Loucy (cell line): ENCODE data around the gene HELB.

ENCODE experiments used
- H2AFZ ChIP-seq: fragments of 200-600 bp; sonication (generic); 2 replicates; pipeline ENCODE4 v1.6.0; 2016; ENCODE audit warnings: antibody characterized with exemption, mild to moderate bottlenecking, low read length, moderate library complexity
- H3F3A ChIP-seq: fragments of 200-600 bp; 2 replicates; pipeline ENCODE4 v1.6.0; 2016; ENCODE audit warnings: antibody characterized with exemption, low read depth, mild to moderate bottlenecking
- H3K27me3 ChIP-seq: fragments of 200-600 bp; sonication (generic); 2 replicates; pipeline ENCODE4 v1.6.1; 2014; ENCODE audit warnings: low read length, mild to moderate bottlenecking; ENCODE audit not compliant: insufficient read depth, poor library complexity, severe bottlenecking
- H3K36me3 ChIP-seq: fragments of 200-600 bp; sonication (generic); 2 replicates; pipeline ENCODE4 v1.6.1; 2016; ENCODE audit warnings: low read length; ENCODE audit not compliant: insufficient read depth
- H3K4me1 ChIP-seq: fragments of 200-600 bp; sonication (generic); 2 replicates; pipeline ENCODE4 v1.5.1; 2014; ENCODE audit warnings: low read length, mild to moderate bottlenecking; ENCODE audit not compliant: insufficient read depth, poor library complexity, severe bottlenecking
- H3K4me2 ChIP-seq: fragments of 200-600 bp; sonication (generic); 2 replicates; pipeline ENCODE4 v1.6.0; 2014; ENCODE audit warnings: antibody characterized with exemption, low read length, low read depth, mild to moderate bottlenecking; ENCODE audit not compliant: poor library complexity, severe bottlenecking
- H3K4me3 ChIP-seq: fragments of 200-600 bp; sonication (generic); 2 replicates; pipeline ENCODE4 v1.5.1; 2014; ENCODE audit warnings: low read length, mild to moderate bottlenecking, mixed read lengths; ENCODE audit not compliant: poor library complexity, severe bottlenecking
- H3K79me2 ChIP-seq: fragments of 200-600 bp; sonication (generic); 2 replicates; pipeline ENCODE4 v1.6.1; 2014; ENCODE audit warnings: low read length; ENCODE audit not compliant: insufficient read depth
- H3K9ac ChIP-seq: fragments of 200-600 bp; sonication (generic); 2 replicates; pipeline ENCODE4 v1.6.0; 2014; ENCODE audit warnings: mild to moderate bottlenecking, low read depth, low read length, moderate library complexity; ENCODE audit not compliant: poor library complexity, severe bottlenecking
- H3K9me2 ChIP-seq: fragments of 200-600 bp; sonication (generic); replicated peaks from 2 replicates; pipeline ENCODE4 v1.6.1; 2016; ENCODE audit warnings: low read depth, low read length, mixed read lengths
- H3K9me3 ChIP-seq: fragments of 200-600 bp; sonication (generic); 2 replicates; pipeline ENCODE4 v1.6.1; 2014; ENCODE audit warnings: mild to moderate bottlenecking, antibody characterized with exemption, low read length, low read depth; ENCODE audit not compliant: insufficient read depth
- H4K20me1 ChIP-seq: fragments of 200-600 bp; sonication (generic); 2 replicates; pipeline ENCODE4 v1.6.0; 2014; ENCODE audit warnings: antibody characterized with exemption, low read length, mild to moderate bottlenecking; ENCODE audit not compliant: insufficient read depth, poor library complexity, severe bottlenecking
- EZH2phosphoT487 ChIP-seq: fragments of 200-600 bp; IDR thresholded peaks from 2 replicates; pipeline ENCODE4 v1.6.1; 2018; ENCODE audit warnings: antibody characterized with exemption, mild to moderate bottlenecking, moderate library complexity, borderline replicate concordance
- TF ChIP-seq, protein P1 (sequence below): fragments of 200-600 bp; sonication (generic); conservative IDR thresholded peaks from 2 replicates; pipeline ENCODE4 v1.5.1; 2014; ENCODE audit warnings: mild to moderate bottlenecking, antibody characterized with exemption, low read length

The HELB gene

DNA sequence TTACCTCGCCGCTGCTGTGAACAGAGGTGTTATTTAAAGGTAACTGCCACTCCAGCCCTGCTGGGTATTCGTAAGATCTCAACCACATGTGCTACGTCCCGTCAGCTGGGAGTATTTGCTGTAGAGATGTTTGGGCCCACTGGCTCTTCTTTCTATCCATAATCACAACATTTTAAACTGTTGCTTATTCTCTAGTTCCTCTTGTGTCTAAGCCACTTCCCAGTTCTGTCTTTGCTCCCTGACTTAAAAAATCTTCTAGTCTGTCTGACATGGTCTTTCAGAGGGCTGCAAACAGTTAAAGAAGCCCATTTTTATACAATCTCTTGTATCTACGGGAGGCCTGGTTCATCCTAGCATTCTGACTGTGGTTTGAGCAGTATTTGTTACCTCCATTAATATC, 33.2 kb upstream of the HELB start:
- H3K36me3 ChIP-seq, result no peaks in the 10 kb centered on the region
- H3K79me2 ChIP-seq, result no peaks in the 10 kb centered on the region
- TF ChIP-seq EZH2phosphoT487, result no peak
- TF ChIP-seq, protein P1, sequence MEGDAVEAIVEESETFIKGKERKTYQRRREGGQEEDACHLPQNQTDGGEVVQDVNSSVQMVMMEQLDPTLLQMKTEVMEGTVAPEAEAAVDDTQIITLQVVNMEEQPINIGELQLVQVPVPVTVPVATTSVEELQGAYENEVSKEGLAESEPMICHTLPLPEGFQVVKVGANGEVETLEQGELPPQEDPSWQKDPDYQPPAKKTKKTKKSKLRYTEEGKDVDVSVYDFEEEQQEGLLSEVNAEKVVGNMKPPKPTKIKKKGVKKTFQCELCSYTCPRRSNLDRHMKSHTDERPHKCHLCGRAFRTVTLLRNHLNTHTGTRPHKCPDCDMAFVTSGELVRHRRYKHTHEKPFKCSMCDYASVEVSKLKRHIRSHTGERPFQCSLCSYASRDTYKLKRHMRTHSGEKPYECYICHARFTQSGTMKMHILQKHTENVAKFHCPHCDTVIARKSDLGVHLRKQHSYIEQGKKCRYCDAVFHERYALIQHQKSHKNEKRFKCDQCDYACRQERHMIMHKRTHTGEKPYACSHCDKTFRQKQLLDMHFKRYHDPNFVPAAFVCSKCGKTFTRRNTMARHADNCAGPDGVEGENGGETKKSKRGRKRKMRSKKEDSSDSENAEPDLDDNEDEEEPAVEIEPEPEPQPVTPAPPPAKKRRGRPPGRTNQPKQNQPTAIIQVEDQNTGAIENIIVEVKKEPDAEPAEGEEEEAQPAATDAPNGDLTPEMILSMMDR, result no peak
- peak overlapping the region; percentile 84 for H2AFZ ChIP-seq
- H3K9me3 ChIP-seq, result no peaks in the 10 kb centered on the region
- H3K4me1 ChIP-seq, result peaks cover 8% of the 10 kb centered on the region
- H3F3A ChIP-seq, result no peaks in the 10 kb centered on the region
- no peaks in the 10 kb centered on the region for H4K20me1 ChIP-seq
- no peak overlapping the region for H3K4me3 ChIP-seq
- H3K9ac ChIP-seq, result no peak overlapping the region
- no peak overlapping the region for H3K4me2 ChIP-seq
- H3K9me2 ChIP-seq, result no peaks in the 10 kb centered on the region
- no peaks in the 10 kb centered on the region for H3K27me3 ChIP-seq

DNA sequence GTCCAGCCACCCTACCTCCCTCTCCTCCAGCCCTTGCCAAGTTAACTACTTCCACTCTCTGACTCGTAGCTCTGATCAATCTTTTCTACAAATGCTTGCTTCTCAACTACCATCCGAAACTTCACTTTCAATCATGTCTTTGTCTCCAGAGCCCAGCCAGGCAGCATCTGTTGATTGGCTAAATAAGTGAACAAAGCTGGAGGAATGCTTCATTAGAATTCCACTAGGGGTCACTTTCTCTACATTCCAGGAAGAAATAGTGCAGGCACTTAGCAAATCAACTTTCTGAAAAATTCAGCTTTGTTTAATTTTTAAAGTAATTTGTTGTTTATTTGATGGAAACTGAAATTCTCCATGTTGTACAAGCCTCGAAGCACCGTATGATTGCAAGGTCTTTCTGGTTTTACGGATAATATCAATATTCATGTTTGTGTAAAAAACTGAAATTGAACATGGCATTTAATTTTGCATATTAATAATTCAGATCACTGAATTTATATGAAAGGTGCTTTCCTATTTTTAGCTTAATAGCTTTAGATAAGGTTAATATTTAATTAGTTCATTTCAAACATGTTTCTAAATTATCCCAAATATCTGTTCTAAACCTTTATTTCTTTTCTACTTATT, 32.4 kb upstream of the HELB start:
- no peaks in the 10 kb centered on the region for H3F3A ChIP-seq
- TF ChIP-seq, protein P1, result peak; percentile 82
- no peak for TF ChIP-seq EZH2phosphoT487
- peak overlapping the region; percentile 84 for H2AFZ ChIP-seq
- no peaks in the 10 kb centered on the region for H3K9me2 ChIP-seq
- no peak overlapping the region for H3K4me3 ChIP-seq
- no peaks in the 10 kb centered on the region for H3K79me2 ChIP-seq
- no peak overlapping the region for H3K9ac ChIP-seq
- H4K20me1 ChIP-seq, result no peaks in the 10 kb centered on the region
- no peaks in the 10 kb centered on the region for H3K9me3 ChIP-seq
- H3K36me3 ChIP-seq, result no peaks in the 10 kb centered on the region
- no peaks in the 10 kb centered on the region for H3K27me3 ChIP-seq
- no peak overlapping the region for H3K4me2 ChIP-seq
- H3K4me1 ChIP-seq, result peaks cover 8% of the 10 kb centered on the region

DNA sequence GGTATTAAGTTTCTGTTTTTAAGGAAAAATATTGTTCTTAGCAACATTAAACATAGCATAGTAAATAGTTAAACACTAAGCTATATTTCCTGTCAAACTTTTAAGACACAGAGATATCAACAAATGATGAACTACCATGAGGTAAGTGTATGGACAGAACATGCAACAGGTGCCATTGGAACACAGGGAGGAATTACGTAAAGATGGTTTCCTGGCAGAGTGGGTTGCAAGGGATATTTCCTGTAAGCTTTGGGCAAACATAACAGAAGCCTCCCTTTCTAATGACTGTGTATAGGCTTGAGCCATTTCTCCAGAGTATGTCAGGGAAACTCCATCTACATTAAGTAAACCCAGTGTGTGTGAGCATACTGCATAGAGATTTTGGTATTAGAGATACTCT, 31.7 kb upstream of the HELB start:
- Histone ChIP-seq H3K4me1 (peaks cover 8% of the 10 kb centered on the region), H3K79me2 (no peaks in the 10 kb centered on the region), H3K4me3 (no peak overlapping the region), H3K9me3 (no peaks in the 10 kb centered on the region), H3K9ac (no peak overlapping the region), H2AFZ (peak overlapping the region; percentile 58), H3K36me3 (no peaks in the 10 kb centered on the region), H3K27me3 (no peaks in the 10 kb centered on the region), H3K4me2 (no peak overlapping the region), H4K20me1 (no peaks in the 10 kb centered on the region), H3F3A (no peaks in the 10 kb centered on the region), H3K9me2 (no peaks in the 10 kb centered on the region)
- TF ChIP-seq, protein P1, result no peak
- TF ChIP-seq EZH2phosphoT487, result no peak
